ENCODE measurements around the gene SEMA3E.

DNA sequence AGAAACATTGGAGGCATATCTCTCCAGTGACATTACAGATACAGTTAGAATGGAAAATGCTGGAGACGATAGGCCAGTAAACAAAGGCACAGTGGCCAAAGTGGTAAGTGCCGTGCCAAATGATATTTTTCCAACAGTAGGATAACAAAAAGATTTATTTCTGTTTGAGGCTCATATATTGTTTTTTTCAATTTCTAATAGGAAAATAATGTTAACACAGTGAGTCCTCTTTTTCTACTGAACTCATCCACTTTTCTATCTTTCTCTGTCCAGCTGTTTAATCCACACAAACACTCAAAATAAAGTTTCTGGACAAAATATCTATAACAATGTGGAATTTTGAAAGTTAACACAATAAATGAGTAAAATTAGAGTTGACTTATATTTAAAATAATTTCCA lies 201.3 kb downstream of the SEMA3E start:
- TF ChIP-seq RCOR1 (IDR thresholded peaks at IDR 0.05; ENCODE audit: low read length) (no peak), EZH2phosphoT487 (IDR thresholded peaks at IDR 0.05; ENCODE audit: borderline replicate concordance, low read depth) (no peak), FOXJ3 (CRISPR knock-in tag; IDR thresholded peaks at IDR 0.05) (no peak), YY1 (IDR thresholded peaks at IDR 0.05; ENCODE audit: low read depth) (no peak)
- TF ChIP-seq, protein P1, sequence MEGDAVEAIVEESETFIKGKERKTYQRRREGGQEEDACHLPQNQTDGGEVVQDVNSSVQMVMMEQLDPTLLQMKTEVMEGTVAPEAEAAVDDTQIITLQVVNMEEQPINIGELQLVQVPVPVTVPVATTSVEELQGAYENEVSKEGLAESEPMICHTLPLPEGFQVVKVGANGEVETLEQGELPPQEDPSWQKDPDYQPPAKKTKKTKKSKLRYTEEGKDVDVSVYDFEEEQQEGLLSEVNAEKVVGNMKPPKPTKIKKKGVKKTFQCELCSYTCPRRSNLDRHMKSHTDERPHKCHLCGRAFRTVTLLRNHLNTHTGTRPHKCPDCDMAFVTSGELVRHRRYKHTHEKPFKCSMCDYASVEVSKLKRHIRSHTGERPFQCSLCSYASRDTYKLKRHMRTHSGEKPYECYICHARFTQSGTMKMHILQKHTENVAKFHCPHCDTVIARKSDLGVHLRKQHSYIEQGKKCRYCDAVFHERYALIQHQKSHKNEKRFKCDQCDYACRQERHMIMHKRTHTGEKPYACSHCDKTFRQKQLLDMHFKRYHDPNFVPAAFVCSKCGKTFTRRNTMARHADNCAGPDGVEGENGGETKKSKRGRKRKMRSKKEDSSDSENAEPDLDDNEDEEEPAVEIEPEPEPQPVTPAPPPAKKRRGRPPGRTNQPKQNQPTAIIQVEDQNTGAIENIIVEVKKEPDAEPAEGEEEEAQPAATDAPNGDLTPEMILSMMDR (IDR thresholded peaks at IDR 0.05) = no peak

Data from SK-N-SH (cell line).